HG03060 (cell line): ENCODE results near the gene MEIS1.

Experiments used
- ATAC-seq: cut with Tn5 transposase; IDR thresholded peaks from one replicate; pipeline ENCODE4 v1.9.1; 2021; ENCODE audit warnings: low read depth, moderate number of reproducible peaks; ENCODE audit not compliant: unreplicated experiment

The MEIS1 gene

GRCh38 chr2:66576561-66577320, 141.8 kb downstream of the MEIS1 start:
- ATAC-seq: no peak

GRCh38 chr2:66577321-66578053, 142.6 kb downstream of the MEIS1 start:
- no peak for ATAC-seq

- ATAC-seq: no peak
These were observed 143.2 kb downstream of the MEIS1 start for GRCh38 chr2:66578054-66578686.

- no peak for ATAC-seq
These were observed 143.8 kb downstream of the MEIS1 start for GRCh38 chr2:66578687-66579106.

- ATAC-seq: no peak
These were observed 144.5 kb downstream of the MEIS1 start for GRCh38 chr2:66579186-66580126.

- no peak for ATAC-seq
These were observed 145.5 kb downstream of the MEIS1 start for GRCh38 chr2:66580166-66581049.

GRCh38 chr2:66581339-66582103, 146.6 kb downstream of the MEIS1 start:
- no peak for ATAC-seq

GRCh38 chr2:66582104-66582986, 147.4 kb downstream of the MEIS1 start:
- no peak for ATAC-seq

GRCh38 chr2:66582987-66583880, 148.3 kb downstream of the MEIS1 start:
- ATAC-seq: no peak

- ATAC-seq: no peak
These were observed 149.0 kb downstream of the MEIS1 start for GRCh38 chr2:66583881-66584280.

- no peak for ATAC-seq
These were observed 150.7 kb downstream of the MEIS1 start for GRCh38 chr2:66585587-66585986.

GRCh38 chr2:66587216-66587615, 152.3 kb downstream of the MEIS1 start:
- ATAC-seq: no peak

GRCh38 chr2:66594001-66594400, 159.1 kb downstream of the MEIS1 start:
- ATAC-seq: no peak

- ATAC-seq: no peak
These were observed 160.6 kb downstream of the MEIS1 start for GRCh38 chr2:66595556-66595955.

- no peak for ATAC-seq
These were observed 161.3 kb downstream of the MEIS1 start for GRCh38 chr2:66596256-66596655.

GRCh38 chr2:66601624-66602023, 166.7 kb downstream of the MEIS1 start:
- ATAC-seq: no peak

- no peak for ATAC-seq
These were observed 167.4 kb downstream of the MEIS1 start for GRCh38 chr2:66602341-66602740.
